GM18909 (cell line): ENCODE results near the gene TCEA3.

Experiments used
- ATAC-seq: cut with Tn5 transposase; IDR thresholded peaks from one replicate; pipeline ENCODE4 v1.9.1; 2021; ENCODE audit warnings: mild to moderate bottlenecking; ENCODE audit not compliant: unreplicated experiment, poor library complexity

The TCEA3 gene

GRCh38 chr1:23424293-23425192 lies at the start of gene TCEA3:
TSS of gene TCEA3 (minus strand) at chr1:23424748. CDS start at chr1:23424633, 115 bp downstream.
- no peak for ATAC-seq

- no peak for ATAC-seq
These were observed 48.7 kb upstream of the TCEA3 start for GRCh38 chr1:23473037-23473800.

DNA sequence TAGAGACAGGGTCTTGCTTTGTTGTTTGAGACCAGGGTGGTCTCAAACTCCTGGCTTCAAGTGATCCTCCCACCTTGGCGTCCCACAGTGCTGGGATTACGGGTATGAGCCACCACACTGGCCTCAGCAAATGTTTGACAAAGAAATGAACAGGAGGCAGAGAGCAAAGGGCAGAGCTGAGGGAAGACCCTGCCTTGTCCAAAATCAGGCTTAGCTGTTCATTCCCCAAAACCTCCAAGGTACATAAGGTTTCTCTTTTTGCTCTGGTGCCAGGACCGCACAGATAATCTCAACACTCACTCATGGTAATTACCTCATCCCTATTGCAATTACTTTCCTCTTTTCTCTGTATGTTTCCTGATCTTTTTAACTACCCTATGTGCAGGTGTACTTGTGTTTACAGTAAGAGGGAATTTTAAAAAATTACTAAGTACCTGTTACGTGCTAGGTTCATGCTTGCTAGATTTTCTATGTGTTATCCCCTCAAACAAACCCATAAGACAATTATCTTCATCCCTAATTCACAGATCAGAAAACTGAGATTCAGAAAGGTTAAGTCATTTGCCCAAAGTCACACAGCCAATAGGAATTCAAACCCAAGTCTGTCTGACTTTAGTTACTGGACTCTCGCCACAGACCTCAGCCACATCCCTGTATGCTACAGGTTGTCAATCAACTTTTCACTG lies 47.9 kb upstream of the TCEA3 start:
- no peak for ATAC-seq

- no peak for ATAC-seq
These were observed 47.0 kb upstream of the TCEA3 start for GRCh38 chr1:23471473-23472075.

DNA sequence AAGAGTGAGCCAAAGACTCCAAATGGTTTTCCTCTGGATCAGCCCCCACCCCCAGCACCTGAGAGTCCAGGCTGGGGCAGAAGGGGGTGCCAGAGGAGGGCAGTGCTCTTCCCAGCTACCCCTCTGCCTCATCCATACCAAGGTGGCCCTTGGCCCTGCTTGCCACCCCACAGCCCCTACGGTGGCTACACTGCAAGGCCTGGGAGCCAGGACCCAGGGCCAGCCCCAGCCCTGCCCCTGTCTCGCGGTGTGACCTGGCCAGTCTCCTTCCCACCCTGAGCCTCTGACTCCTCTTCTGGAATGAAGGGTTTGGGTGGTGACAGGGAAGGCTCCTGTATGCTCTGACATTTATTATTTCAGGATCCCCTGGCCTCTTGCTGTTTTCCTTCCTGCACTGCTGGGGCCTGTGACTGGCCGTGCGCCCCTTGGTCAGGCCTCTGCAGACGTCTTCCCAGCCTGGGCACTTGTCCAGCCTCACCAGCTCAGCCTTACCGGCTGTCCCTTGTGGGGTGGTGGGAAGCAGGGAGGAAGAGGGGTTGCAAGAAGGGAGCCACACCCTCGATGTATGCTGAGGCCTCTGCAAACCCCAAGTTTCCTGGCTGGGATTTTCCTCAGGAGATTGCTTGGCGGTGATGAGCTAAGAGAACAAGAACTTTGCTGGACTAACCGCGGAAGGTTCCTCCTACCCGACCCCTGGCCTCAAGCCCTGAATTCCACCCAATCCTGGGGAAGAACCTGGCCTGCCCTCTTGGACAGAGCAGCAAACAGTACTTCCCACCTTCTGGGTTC lies 45.9 kb upstream of the TCEA3 start:
- no peak for ATAC-seq

DNA sequence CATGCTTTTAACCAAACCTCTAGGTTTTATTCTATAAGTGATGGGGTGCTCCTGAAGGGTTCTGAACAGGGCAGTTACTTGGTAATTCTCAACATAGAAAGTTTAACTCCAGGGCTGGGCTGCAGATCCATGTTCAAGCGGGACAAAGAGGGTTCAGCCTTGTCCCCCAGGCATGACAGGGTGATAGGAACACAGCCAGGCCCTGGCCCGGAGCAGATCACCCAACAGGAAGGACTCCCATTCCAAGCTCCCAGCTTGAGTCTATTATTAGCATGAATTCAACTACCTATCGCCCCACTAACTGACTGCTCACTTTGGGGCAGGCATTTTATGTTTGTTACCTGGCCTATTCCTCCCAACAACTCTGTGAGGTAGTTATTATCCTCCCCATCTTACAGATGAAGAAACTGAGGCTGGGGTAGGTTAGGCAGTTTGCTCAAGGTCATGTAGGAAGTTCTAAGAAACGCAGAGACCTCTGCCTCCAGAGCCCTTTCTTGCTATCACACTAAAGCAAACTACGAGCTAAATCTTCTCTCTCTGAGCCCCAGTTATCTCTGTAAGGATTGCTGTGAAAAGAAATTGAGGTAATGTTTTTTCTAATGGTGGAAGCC lies 44.9 kb upstream of the TCEA3 start:
- ATAC-seq = no peak

GRCh38 chr1:23466423-23466989 lies 42.0 kb upstream of the TCEA3 start:
- no peak for ATAC-seq

- ATAC-seq = no peak
These were observed 38.7 kb upstream of the TCEA3 start for GRCh38 chr1:23463286-23463685.

DNA sequence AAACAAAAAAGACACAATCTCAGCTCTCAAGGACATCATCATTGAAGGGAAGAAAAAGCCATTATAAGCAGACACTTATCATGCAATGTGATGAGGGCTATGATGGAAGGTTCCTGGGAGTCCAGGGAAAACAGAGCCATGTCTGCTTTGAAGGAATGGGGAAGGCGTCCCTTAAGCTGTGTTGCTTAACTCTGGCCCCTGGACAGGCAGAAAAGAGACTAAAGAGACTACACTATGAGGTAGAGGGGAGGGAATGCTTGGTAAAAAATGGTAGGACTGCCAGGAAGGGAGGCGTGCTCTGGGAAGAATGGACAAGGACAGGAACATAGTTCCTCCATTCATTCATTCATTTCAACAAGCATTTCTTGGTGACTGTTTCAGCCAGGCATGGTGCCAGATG lies 38.2 kb upstream of the TCEA3 start:
- no peak for ATAC-seq

DNA sequence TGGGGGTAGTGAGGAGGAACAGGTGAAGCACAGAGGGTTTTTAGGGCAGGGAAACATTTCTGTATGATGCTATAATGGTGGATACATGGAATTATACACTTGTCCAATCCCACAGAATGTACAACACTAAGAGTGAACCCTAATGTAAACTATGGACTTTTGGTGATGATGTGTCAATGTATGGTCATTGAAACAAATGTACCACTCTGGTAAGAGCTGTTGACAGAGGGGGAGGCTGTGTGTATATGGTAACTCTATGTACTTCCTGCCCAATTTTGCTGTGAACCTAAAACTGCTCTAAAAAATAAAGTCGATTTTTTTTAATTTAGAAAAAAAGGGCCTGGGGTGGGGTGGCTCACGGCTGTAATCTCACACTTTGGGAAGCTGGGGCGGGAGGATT lies 36.5 kb upstream of the TCEA3 start:
- ATAC-seq = no peak

DNA sequence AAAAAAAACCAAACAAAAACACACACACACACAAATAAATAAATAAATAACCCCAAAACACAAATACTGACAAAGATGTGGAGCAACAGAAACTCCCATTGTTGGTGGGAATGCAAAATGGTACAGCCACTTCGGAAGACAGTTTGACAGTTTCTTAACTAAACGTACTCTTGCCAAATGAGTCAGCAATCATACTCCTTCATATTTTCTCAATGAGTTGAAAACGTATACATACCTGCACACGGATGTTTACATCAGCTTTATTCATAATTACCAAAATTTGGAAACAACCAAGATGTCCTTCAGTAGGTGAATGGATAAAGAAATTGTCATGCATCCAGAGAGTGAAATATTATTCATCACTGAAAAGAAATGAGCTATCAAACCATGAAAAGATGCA lies 36.0 kb upstream of the TCEA3 start:
- ATAC-seq = no peak

DNA sequence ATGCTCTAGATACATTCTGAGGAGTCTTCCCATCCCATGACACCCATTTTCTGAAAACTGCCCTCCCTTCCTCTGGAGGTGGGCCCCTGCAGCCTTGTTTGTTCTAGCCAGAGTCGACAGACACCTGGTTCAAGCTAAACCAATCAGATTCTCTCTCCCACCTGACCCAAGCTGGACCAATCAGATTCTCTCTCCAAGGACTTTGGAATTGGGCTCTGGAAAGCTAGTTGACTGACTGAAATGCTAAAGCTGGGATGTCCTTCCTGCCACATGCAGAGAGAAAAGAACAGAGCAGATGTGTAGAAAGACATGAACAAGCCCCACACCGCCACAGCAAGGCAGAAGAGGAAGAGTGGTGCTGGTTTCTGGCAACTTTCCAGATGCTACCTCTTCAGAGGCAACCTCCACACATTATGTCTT lies 34.8 kb upstream of the TCEA3 start:
- no peak for ATAC-seq

GRCh38 chr1:23456226-23456625 lies 31.7 kb upstream of the TCEA3 start:
- ATAC-seq = no peak

- ATAC-seq = no peak
These were observed 29.0 kb upstream of the TCEA3 start for GRCh38 chr1:23453455-23454000.

GRCh38 chr1:23452011-23452411 lies 27.5 kb upstream of the TCEA3 start:
- ATAC-seq = no peak

DNA sequence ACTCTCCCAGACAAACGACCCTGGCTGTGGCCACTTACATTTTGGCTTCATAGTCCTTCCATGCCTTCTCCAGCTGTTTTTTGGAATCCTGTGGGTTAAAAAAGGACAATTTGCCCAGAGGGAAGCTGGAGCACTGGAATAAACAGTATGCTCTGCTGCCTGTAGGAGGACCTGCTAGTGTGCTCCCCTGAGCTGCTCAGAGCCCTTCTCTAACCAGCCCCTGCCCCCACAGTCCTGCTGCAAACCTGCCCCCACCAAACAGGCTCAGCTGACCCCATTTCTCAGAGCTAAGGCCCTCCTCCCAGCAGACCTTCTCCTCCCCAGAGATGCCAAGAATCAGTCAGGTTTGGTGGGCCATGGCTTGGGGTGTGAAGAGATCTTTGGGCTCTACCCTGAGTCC lies 26.9 kb upstream of the TCEA3 start:
- no peak for ATAC-seq

GRCh38 chr1:23450894-23451293 lies 26.3 kb upstream of the TCEA3 start:
- no peak for ATAC-seq

- no peak for ATAC-seq
These were observed 25.4 kb upstream of the TCEA3 start for GRCh38 chr1:23449958-23450357.

DNA sequence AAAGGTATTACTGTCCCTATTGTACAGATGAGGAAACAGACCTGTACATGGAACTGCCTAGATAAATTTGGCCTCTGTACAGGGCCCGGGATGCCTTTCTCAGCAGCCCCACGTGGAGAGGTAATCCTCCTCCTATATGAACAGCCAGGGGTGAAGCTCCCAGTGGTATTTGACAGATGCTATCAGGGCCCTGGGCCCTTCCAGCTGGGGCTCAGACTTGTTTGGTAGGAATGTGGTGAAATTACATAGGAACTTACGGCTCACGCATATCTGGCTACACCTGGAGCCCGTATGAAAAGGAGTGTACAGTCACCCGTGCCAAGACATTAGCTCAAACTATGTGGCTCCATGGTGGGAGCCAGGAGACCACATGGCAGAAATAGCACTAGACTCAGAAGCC lies 24.8 kb upstream of the TCEA3 start:
- ATAC-seq = no peak
